ENCODE data around the gene AZIN2.

The AZIN2 gene

GRCh38 chr1:33149453-33150190 is 68.7 kb downstream of the AZIN2 start:
- in situ Hi-C loops (cut with MboI; ENCODE audit: low pct_unique_long_range_greater_than_20kb, low sequenced_read_pairs, unreplicated experiment) = no loop called here
- TF ChIP-seq CTCF (IDR thresholded peaks at IDR 0.05; ENCODE audit: extremely low read depth, insufficient read depth, missing control alignments) = no peak
- DNase-seq (ENCODE audit: low spot score) = no peak

- no peak for DNase-seq (ENCODE audit: low spot score)
- in situ Hi-C loops (cut with MboI; ENCODE audit: low pct_unique_long_range_greater_than_20kb, low sequenced_read_pairs, unreplicated experiment) = no loop called here
- no peak for TF ChIP-seq CTCF (IDR thresholded peaks at IDR 0.05; ENCODE audit: extremely low read depth, insufficient read depth, missing control alignments)
These were observed 69.6 kb downstream of the AZIN2 start for GRCh38 chr1:33150522-33150921.

GRCh38 chr1:33151116-33151515 is 70.2 kb downstream of the AZIN2 start:
- DNase-seq (ENCODE audit: low spot score) = no peak
- TF ChIP-seq CTCF (IDR thresholded peaks at IDR 0.05; ENCODE audit: extremely low read depth, insufficient read depth, missing control alignments) = no peak
- in situ Hi-C loops (cut with MboI; ENCODE audit: low pct_unique_long_range_greater_than_20kb, low sequenced_read_pairs, unreplicated experiment) = no loop called here

GRCh38 chr1:33152685-33153432 is 71.9 kb downstream of the AZIN2 start:
- no peak for DNase-seq (ENCODE audit: low spot score)
- no peak for TF ChIP-seq CTCF (IDR thresholded peaks at IDR 0.05; ENCODE audit: extremely low read depth, insufficient read depth, missing control alignments)
- in situ Hi-C loops (cut with MboI; ENCODE audit: low pct_unique_long_range_greater_than_20kb, low sequenced_read_pairs, unreplicated experiment) = no loop called here

DNA sequence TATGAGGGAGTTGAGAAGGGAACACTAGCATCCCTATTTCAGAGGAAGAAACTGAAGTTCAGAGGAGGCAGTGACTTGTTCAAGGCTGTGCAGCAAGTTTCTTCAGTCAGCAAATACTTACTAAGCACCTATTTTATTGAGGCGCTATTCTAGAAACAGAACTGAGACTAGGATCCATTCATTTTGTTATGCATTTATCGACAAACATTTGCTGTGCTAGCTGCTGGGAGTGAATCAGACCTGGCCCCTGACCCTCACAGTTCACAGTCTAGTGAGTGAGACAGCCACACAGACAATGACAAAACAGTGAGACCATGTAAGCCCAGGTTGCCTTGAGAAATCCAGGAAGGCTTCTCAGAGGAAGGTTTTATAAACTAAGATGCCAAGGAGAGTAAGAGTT is 72.7 kb downstream of the AZIN2 start:
- in situ Hi-C loops (cut with MboI; ENCODE audit: low pct_unique_long_range_greater_than_20kb, low sequenced_read_pairs, unreplicated experiment) = no loop called here
- no peak for TF ChIP-seq CTCF (IDR thresholded peaks at IDR 0.05; ENCODE audit: extremely low read depth, insufficient read depth, missing control alignments)
- DNase-seq (ENCODE audit: low spot score) = no peak

DNA sequence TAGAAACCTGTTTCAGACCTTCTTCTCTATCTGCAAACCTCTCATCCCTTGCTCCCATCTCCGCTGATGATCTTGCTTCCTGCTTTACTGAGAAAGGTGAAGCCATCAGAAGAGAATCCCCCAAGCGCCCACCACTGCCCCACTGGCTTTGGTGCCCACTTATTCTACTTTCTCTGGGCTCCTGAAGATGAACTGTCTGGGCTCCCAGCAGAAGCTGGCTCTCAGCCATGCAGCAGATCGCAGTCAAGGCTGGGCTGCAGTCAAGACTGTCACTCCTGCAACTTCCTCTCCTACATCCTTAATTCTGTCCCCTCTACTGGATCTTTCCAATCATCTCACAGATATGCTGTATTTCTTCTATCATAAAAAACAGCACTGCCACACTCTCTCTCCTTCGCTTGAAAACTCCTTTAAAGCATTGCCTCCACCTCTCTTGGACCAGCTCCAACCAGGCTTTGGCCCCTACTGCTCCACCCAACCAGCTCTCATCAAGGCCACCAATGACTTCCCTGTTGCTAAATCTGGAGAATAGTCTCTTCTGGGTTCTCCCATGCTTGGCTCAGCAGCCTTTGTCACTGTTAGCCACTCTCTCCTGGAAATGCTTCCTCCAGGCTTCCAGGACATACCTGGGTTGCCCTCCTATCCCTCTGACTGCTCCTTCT is 75.1 kb downstream of the AZIN2 start:
- in situ Hi-C loops (cut with MboI; ENCODE audit: low pct_unique_long_range_greater_than_20kb, low sequenced_read_pairs, unreplicated experiment) = no loop called here
- DNase-seq (ENCODE audit: low spot score) = no peak
- TF ChIP-seq CTCF (IDR thresholded peaks at IDR 0.05; ENCODE audit: extremely low read depth, insufficient read depth, missing control alignments) = no peak
